Stimulated activated CD8-positive, alpha-beta memory T cell treated with anti-CD3 and anti-CD28 coated beads, Interleukin-7, amount 100 ng/mL, for 4 hours (primary cell): ENCODE data around the gene COL13A1.

Experiments used
- DNase-seq, 2 donors: peaks; one replicate each; pipeline ENCODE4 v3.0.0-alpha.2; 2020; ENCODE audit warnings: low read depth in 2 of 2

The COL13A1 gene

DNA sequence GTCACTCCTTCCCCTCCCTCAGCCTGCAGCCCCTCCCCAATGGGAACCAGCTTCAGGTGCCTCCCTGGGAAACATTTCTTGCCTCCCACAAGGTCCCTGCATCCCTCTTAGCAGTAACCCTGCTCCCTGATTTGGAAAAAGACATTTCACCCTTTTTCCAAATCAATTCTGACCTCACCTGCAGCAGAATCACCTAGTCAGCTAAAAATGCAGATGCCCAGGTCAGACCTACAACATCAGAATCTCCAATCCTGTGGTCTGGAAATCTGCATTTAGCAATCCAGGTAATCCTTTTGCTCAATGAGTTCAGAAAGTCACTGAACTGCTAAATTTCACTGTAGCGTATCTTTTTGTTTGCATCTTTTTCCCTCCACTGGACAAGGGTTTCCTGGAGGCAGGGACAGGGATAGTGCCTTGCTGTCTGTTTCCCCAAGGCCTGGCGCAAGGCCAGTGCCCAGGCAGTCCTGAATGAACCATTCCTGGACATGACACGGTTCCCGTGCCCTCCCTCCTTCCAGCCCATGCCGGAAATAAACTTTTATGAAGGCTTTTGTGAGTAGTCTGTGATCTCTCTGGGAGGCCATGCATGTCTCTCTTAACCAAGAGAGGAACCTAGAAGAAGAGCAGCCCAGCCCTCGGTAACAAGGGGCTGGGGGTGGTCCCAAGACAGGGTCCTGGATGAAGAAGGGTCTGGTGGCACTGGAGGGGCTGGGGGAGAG, 44.0 kb downstream of the COL13A1 start:
- DNase-seq: no peak

- no peak for DNase-seq
Measured at GRCh38 chr10:69846293-69846921, 44.7 kb downstream of the COL13A1 start.

GRCh38 chr10:69847458-69847857, 45.8 kb downstream of the COL13A1 start:
- DNase-seq: no peak

DNA sequence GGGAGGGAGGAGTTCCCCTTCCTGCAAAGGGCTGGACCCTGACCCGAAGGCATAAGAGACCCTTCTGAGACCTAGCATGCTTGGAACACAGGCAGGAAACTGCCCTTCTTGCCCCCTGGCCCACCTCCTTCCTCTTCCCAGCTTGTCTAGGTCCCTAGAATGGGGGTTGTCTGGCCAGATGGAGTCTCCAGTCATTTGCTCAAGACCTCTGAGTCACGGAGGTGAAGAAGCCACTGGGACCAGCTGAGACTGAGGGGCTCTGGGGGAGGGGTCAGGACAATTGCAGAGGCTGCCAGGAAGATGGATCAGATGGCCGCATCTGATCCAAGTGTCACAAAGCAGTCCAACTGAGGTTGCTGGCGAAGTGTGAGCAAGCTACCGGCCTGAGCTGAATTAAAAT, 46.2 kb downstream of the COL13A1 start:
- DNase-seq: no peak

DNA sequence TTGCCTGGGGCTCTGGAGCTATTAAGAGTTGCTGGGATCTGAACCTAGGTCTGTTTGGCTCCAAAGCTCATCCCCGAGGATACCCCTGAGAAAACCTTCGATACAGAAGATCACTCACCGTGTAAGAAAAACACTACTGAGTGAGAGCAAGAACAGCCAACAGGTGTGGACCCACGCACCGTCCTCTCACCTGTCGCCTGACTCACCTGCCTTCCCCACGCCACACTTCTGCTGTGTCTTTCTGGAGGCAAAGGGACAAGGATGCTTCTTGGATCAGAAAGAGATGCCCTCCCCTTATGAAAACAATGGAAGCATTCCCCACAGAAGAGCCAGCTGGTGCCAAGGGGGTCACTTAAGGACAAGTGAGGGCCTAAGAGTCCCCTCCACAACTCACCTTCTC, 46.7 kb downstream of the COL13A1 start:
- DNase-seq: no peak

DNA sequence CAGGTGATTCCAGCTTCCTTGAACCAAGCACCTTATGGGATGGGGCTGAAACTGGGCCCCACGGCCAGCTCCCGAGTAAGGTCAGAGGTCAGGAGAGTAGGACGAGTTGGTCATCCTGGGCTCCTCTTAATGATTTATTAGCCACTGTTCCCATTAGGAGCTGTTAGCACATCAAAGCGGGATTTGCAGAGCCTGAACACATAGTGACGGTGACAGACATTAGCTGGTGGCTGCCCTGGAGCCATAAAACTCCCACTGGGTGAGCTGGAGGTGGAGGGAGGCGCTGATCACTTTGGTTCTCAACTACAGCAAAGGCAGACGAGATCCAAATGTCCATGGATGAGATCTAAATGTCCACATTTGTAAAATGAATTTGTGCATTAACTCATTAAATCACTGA, 48.1 kb downstream of the COL13A1 start:
- no peak for DNase-seq

- no peak for DNase-seq
Measured at GRCh38 chr10:69850440-69850839, 48.7 kb downstream of the COL13A1 start.

DNA sequence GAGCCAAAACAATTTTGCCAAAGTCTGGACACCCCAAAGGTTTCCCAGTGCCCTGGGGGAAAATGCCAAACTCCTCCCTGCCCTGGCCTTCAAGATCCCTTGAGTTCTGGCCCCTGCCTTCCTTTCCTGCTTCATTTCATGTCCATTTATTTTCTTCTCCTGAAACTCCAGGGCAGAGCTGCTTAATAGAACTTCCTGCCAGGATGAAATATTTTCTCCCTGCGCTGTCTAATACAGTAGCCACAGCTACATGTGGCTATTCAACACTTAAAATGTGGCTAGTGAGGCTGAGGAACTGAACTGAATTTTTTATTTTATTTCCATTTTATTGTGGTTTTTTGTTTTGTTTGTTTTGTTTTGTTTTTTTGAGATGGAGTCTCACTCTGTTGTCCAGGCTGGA, 49.6 kb downstream of the COL13A1 start:
- no peak for DNase-seq

DNA sequence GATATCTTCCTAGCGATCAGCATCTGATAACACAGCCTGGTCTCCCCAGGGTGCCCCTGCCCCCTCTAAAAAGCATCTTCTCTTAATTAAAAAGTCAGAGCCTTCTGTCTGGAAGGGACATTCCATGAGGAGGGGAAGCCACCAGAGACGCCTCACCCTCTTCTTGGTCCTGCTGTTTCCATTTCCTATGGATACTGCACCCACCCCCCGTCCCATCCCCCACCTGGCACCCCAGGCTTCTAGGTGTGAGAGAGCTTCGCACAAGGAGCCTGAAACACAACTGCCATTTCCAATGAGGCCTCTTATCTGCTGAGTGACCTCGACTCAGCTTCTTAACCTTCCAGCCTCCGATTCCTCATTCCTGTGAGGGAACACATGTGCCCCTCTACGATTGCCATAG, 51.4 kb downstream of the COL13A1 start:
- no peak for DNase-seq

GRCh38 chr10:69854511-69855345, 53.0 kb downstream of the COL13A1 start:
- DNase-seq: no peak

- no peak for DNase-seq
Measured at GRCh38 chr10:69855346-69856111, 53.8 kb downstream of the COL13A1 start.

DNA sequence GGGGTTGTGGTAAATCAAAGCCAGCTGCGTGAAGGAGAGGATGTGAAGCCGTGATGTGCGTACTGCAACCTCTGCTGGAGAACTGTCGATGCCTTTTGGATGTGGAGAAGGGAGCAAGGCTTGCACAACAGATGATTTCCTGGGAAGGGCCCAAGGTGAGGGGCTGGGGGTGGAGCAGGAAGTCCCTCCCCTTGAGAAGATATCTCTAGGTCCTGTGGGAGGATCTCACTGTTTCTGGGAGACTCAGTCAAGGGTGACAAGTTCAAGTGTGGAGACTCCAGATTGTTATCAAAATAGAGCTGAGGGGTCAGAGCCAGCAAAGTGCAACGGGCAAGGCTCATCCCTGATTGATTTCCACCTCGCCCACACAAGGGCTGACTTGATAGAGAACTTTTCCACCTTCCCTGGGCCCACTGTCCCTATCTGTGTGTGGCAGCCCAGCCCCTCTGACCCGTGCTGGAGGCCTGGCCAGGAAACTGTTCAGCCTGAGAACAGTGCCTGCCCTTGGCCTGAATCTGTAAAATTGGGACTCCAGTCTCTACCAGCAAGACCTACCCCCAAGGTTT, 55.0 kb downstream of the COL13A1 start:
- DNase-seq: no peak

- DNase-seq: no peak
Measured at GRCh38 chr10:69858201-69858600, 56.5 kb downstream of the COL13A1 start.

- DNase-seq: no peak
Measured at GRCh38 chr10:69860271-69860670, 58.6 kb downstream of the COL13A1 start.

- no peak for DNase-seq
Measured at GRCh38 chr10:69861251-69862240, 59.8 kb downstream of the COL13A1 start.

DNA sequence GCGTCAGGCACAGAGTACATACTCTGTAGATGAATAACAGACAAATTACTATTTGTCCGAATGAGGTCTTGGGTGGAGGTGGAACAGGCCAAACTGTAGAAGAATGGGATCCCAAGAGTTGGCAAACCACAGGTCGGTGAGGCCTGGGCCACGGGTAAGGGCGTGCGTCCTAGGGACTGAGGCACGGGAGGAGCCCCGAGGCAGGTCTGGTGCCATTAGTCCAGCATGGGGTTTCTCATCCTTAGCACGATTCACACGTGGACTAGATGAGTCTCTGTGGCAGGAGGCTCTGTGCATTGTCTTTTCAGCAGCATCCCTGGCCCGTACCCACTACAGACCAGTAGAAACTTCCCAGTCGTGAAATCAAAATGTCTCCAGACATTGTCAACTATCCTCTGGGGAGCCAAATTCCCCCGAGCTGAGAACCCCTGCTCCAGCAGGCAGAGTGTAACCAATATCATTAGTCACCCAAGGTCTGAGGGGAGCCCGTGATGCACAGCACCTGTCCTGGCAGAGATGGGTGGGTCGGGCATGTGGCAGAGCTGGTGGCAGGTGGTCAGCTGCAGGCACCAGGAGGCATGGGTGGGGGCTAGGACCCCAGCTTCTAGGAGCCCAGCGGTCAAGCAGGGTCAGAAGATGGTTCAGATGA, 61.3 kb downstream of the COL13A1 start:
- no peak for DNase-seq

DNA sequence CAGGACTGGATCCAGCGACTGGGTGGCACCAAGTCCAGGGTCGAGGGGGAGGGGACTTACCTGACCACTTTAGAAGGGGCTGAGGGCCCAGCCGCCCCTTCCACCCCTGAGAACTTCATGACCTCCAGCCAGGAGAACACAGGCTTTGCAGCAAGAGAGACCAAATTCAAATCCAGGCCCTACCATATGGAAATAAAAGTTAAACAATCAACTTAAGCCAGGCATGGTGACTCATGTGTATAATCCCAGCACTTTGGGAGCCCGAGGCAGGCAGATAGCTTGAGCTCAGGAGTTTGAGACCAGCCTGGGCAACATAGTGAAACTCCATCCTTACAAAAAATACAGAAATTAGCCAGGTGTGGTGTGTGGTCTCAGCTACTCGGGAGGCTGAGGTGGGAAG, 61.9 kb downstream of the COL13A1 start:
- no peak for DNase-seq

DNA sequence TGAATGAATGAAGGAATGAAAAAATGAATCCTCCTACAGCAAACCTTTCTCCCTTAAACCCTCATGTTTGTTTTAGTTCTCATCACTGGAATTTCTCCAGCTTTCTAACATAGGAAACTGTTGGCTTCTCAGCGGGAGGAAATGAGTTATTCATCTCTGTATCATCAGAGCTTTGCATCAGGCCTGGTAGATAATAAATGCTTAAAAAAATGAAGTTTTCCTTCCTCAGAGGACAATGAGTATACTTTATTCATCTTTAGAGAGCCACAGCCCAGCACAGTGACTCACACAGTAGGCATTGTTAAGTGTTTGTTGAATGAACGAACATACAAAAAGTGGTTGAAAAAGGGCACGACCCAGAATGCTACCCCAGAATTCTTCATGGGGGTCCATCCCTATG, 62.6 kb downstream of the COL13A1 start:
- DNase-seq: no peak

GRCh38 chr10:69865450-69865849, 63.7 kb downstream of the COL13A1 start:
- no peak for DNase-seq

DNA sequence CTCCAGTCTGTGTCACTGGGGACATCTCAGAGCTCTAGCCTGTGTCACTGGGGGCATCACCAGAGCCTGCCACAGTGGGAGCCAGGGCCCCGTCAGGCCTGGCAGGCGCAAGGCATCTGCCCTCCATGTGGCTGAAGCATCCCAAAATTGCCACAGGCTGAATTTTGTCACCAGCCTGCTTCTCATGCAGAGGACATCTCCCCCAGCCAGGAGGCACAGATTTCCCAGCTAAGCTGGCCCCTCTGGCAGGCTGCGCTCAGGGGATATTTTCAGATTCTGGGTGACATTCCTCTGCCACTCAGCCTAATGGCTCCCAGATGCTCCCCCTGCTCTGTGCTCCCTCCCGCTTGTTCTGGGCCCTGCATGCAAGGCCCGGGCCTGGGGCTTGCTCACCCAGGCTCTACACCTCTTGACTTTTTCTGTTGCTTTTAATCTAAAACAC, 64.6 kb downstream of the COL13A1 start:
- no peak for DNase-seq
